HG03280 (cell line): Measurements from ENCODE around the gene HERC5.
"Not testable (repeated sequence)": the region's sequence is repeated elsewhere in the genome, so short reads cannot be mapped to it uniquely, and the experiment has no call there.

ENCODE experiments used
- ATAC-seq: cut with Tn5 transposase; IDR thresholded peaks from one replicate; pipeline ENCODE4 v1.9.1; 2021; ENCODE audit warnings: mild to moderate bottlenecking, moderate library complexity; ENCODE audit not compliant: unreplicated experiment

The HERC5 gene

DNA sequence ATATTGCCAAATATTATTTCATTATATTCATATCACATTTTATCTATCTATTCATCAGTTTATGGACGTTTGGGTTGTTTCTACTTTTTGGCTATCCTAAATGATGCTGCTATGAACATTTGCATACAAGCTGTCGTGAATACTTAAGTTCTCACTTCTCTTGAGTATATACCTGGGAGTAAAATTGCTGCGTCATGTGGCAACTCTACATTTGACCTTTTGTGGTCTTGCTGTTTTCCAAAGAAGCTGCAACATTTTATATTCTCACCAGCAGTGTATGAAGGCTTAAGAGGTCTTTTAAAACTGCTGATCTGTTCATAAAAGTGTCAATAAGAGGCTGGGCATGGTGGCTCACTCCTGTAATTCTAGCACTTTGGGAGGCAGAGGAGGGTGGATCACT is 60.9 kb downstream of the HERC5 start:
- no peak for ATAC-seq

DNA sequence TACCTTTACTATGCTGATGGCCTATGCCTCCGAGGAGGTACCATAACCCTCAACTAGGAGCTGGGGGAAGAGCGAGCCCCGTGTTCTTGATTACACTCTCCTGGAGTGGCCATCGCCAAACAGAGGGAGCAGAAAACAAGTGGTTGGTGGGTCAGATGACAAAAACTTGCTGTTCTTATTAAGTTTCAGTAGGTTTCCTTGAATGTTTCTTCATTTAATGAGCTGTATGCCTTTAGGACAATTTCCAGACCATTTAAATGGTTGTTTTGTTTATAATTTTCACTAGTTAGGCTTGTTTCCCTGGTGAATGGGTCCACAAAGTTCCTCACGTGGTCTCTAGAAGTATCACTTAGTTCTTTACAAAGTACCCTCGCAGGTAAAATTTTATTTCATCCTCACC is 62.0 kb downstream of the HERC5 start:
- ATAC-seq: no peak

DNA sequence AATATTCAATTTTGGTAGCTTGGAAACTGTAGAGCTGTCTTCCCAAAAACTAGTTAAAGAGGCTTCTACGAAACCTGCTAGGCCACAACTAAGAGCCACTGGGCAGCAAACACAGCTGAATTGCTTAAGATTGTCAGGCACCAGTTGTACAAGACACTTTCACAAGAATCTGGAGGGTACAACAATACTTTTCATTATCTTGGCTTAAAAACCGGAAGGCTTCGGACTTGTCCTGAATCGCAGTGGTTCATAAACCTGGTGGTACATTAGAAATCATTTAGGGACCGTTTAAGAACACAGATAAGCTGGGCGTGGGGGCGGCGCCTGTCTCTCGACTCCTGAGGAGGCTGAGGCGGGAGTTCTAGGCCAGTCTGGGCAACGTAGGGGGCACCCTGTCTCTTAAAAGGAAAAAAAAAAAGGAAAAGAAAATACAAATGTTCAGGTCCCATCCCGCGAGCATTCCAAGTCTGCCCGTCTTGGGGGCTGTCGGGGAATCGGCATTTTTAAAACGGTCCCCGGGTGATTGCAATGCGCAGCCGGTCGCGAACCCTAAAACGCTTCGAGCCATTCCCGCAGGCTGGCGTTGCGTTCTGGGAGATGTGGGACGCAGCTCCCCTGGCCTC is 65.9 kb downstream of the HERC5 start:
- ATAC-seq: peak; percentile 19

DNA sequence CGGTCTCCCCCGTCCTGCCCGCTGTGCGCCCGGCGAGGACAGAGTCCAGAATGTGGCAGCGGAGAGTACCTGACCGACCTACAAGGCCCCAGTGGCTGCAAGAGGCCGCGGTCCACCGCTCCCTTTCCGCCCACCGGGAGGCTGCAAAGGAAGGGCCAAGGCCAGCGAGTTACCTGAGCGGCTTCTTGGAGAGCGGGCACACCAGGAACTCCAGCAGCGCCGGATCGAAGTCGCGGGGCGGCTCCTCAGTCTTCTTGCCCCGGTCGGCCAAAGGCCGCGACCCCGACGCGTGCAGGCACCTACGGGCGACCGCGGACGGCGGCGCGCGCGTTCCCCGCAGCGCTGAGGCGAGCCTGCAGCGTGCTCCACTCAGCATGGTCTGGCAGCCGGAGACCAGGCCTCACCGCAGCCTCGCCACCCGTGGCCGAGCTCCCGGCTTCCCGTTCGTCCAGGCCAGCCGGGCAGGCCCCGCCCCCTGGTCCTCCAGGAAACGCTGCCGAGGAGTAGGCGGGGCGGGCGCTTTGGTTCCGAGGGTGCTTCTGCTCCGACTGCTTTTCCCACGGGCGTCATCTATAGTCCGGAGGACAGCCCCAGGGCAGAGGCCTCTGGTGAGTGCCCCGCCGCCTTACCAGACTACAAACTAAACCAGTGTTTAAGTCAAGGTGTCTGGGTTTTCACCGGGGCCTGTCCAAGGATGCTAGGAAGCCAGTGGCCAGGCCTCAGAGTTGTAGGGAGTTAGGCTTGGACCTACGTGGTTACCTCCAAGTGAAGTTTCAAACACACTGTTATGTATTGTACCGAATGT is 66.6 kb downstream of the HERC5 start, which contains the start of gene PYURF:
TSS of gene PYURF (minus strand) at position 452 of the 805 bp plus-strand sequence. CDS start at position 376, 76 bp downstream.
- peak; percentile 65 for ATAC-seq

DNA sequence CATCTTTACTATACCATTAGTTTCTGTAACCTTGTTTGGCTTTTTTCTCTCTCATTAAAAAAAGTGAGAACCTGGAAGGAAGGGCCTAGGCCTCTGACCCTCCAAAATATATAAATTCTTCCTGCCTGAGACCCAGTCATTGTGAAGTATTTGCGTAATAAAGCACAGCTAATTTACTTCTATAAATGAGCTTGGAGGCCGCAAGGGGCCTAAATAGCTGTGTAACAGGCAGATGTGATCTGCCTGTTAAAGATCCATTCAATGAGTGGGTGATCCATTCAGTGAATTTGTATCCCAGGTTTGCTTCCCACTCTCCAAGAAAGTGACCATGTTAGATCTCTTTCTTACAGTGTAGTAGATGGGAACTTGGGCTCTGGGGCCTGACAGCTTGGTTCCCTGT is 67.3 kb downstream of the HERC5 start:
- ATAC-seq: no peak

DNA sequence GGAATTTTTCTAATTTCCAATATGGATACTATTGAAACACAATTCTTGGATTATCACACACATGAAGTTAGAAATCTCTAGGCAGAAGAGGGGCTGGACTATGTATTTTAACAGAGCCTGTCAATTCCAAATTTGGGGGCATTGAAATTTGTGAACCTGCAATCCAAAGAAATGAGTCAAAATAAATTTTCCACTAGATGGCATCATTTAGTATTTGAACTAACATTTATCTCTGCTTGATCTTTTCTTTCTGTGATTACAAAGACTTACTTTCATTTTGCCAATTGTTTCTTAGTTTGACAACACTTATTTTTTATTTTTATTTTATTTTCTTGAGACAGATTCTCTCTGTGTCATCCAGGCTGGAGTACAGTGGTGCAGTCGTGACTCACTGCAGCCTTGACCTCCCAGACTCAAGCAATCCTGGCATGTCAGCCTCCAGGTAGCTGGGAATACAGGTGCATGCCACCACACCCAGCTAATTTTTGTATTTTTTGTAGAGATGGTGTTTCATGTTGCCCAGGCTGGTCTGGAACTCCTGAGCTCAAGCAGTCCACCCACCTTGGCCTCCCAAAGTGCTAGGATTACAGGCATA is 69.4 kb downstream of the HERC5 start:
- no peak for ATAC-seq

DNA sequence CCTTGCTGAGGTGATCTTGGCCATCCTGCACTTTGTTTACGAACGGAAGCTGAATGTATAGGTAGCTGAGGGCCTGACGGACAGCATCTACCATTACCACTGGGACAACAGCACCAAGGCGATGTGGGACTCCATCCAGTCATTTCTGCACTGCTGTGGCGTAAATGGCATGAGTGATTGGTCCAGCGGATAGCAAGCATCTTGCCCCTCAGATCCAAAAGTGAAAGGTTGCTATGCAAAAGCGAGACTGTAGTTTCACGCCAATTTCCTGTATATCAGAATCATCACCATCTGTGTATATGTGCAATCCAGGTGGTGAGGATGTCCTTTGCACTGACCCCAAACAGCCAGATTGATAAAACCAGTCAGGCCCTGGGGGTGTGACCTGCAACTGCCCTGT is 70.9 kb downstream of the HERC5 start:
- ATAC-seq: peak; percentile 66

DNA sequence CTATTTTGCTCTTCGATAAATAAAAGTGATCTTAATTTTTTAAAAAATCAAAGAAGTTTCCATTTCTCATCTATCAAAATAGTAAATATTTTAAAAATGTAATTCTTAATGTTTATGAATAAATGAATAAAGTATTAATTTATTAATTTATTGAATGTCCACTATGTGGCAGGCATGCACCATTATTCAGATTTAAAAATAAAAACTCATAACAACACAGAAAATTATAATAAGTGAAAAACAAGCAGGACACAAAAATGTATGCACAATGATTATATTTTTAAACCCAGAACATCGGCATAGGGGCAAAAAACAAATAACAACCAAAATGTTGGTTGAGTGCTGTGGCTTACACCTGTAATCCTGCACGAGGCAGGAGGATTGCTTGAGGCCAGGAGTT is 71.9 kb downstream of the HERC5 start:
- no peak for ATAC-seq

DNA sequence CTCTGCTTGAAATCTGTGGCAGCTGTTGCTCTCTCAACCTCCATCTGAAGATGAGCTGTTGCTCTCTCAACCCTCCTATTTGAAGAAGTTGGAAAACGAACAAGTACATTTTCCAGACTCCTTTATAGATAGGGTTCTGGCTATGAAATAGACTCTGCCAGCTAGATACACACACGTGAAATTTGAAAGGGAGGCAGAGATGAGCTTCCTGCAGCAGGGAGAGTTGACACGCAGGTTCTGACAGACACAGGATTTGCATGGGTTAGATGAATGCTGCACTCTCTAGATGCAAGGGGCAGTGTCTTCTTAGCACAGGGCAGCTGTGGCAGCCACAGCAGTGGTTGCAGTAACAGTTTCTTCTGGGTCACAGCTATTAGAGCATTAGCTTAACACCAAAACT is 74.6 kb downstream of the HERC5 start:
- no peak for ATAC-seq

DNA sequence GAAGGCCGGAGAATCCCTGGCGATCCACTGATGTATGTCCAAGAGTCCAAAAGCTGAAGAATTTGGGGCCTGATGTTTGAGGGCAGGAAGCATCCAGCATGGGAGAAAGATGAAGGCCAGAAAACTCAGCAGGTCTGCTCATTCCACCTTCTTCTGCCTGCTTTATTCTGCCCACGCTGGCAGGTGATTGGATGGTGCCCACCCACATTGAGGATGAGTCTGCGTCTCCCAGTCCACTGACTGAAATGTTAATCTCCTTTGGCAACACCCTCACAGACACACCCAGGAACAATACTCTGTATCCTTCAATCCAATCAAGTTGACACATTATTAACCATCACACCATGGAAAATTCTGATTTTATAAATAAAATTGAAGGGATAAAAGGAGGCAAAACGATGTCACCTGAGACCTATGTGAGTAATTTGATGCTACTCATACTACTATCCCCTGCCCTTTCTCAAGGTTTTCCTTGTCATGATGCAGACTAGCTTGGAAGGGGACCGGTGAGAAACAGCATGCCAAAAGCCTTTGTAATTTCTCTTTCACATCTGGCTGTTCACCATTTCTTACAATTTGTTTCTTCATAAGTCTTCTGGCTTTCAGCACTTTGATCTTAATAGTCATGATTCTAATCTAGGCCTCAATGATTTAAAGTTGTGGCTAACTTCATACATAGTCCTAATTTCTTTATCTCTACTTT is 76.3 kb downstream of the HERC5 start:
- no peak for ATAC-seq

DNA sequence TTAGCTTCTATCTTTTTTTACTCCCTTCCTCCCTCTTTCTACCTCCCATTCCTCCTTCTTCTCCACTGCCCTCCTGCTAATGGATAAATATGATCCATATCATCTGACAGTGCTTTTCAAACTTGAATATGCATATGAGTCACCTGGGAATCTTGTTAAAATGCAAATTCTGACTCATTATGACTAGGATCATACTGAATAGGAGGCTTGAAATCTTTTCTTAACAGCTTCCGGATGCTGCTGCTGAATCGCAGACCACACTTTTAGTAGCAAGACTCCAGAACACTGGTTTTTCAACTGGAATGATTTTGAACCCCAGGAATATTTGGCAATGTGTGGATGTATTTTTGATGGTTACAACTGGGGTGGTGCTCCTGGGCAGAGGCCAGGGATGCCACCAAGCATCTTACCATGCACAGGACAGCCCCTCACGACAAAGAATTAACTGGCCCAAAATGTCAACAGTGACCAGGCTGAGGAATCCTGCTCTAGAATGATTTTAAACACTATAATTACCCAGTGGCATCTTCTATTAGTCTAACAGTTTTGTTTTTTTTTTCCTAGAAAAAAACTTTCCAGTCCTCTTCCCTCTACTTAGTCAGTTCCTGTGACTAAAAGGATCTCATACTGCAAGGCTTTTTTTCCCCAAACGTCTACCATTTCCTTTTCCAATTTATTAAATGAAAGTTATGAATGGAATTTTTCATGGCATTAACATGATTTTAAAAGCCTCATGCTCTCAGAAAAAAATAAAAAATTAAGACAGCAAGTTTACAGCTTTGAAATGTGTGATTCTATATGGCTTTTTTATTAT is 77.2 kb downstream of the HERC5 start:
- no peak for ATAC-seq

DNA sequence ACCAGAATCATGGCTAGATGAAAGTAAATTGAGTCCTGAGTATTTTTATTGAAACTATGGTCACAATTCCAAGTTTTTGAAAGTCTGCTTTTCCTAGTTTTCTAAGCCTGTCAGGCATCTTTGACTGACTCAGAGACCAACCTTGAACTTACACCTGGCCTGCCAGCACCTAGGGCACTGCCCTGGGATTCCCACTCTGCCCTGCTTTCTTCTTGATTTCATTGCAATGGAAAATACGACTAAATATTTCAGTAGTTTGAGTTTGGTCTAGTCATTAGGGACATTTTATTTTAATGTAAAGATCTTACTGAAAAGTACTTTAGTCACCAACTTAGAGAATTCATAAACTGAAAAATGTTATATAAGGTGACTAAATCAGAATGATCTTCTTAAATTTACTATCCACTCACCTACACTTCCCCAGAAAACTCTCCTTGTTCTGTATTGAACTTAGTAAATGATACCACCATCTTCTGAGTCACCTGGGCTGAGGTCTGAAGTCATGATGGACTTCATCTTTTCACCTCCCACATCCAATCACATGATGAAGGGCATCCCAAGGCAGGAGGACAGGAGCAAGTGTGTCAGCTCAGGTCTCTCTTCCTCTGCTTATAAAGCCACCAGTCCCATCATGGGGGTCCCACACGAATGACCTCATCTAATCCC is 78.3 kb downstream of the HERC5 start:
- ATAC-seq: no peak

DNA sequence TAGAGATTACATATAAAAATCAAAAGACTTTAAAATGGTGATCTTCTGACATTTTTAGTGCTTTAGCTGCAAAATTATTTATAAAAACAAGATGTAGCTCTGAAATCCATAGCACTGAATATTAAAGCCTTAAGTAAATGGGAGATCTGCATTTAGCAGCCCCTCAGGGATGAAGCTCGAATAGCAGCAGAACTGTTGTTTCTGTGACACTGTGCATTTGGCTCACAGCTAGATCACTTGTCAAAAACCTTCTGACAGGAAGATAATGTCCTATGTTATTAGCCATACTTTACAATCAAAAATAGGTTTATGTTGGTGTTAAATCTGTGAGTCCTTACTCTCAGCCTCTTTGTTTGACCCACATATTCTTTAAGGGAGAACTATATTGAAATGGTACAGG is 80.8 kb downstream of the HERC5 start:
- no peak for ATAC-seq

DNA sequence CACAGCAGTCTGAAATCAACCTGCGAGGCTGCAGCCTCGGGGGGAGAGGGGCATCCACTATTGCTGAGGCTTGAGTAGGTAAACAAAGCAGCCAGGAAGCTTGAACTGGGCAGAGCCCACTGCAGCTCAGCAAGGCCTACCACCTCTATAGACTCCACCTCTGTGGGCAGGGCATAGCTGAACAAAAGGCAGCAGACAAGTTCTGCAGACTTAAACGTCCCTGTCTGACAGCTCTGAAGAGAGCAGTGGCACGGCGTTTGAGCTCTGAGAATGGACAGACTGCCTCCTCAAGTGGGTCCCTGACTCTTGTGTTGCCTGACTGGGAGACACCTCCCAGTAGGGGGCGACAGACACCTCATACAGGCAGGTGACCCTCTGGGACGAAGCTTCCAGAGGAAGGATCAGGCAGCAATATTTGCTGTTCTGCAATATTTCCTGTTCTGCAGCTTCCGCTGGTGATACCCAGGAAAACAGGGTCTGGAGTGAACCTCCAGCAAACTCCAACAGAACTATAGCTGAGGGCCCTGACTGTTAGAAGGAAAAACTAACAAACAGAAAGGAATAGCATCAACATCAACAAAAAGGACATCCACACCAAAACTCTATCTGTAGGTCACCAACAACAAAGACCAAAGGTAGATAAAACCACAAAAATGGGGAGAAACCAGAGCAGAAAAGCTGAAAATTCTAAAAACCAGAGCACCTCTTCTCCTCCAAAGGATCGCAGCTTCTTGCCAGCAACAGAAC is 82.6 kb downstream of the HERC5 start:
- not testable (repeated sequence) for ATAC-seq

DNA sequence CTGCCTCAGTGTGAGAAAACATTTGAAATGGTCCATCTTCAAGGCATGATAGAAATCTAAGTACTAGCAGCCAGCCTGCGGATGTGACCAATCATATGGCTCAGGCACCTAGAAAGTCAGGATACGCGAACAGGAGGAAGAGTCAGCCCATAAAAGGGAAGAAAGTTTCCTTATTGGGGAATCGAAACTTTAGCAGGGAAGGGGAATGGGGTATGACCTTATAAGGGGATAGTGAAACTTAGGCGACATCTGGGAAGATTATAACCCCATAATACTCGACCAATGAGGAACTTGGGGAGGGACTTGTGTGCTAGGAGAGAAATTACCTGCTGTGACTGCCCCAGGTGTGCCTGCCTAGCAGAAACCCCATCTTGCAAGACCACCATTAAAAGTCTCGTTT is 92.9 kb downstream of the HERC5 start:
- no peak for ATAC-seq
